SH-SY5Y (cell line): ENCODE measurements around the gene KLHL3.

ENCODE experiments used
- GATA2 ChIP-seq: IDR thresholded peaks from 2 replicates; pipeline ENCODE4 v1.6.1; 2011; ENCODE audit warnings: mild to moderate bottlenecking, low read depth, low read length
- GATA3 ChIP-seq: IDR thresholded peaks from 2 replicates; pipeline ENCODE4 v1.6.1; 2011; ENCODE audit warnings: low read depth, mild to moderate bottlenecking, low read length, moderate library complexity

DNA sequence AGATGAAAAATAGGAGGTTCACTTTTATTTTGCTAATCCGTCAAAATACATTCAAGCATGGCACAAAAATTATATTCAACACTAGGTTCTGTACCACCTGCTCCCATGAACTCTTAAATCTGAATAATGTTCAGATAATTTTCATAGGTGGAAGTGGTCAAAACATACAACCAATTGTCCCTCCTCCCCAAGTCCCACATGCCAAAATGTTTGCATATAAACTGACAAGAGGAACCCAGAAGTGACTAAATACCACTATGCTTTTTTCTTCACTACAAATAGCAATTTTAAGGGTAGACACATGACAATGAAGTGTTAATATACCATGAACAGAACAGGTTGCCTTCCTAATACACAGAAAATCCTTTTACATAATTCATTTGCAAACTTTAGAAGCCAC is 14.5 kb upstream of the KLHL3 start:
- TF ChIP-seq GATA3 (no peak), GATA2 (no peak)
